ENCODE measurements around the gene STAG2. TPM values are rescaled to one million over a fixed set of nuclear protein-coding genes. Genes with fewer than 3 reads are reported as not detected.

Gene STAG2
- total and polyA plus RNA-seq, 2 experiments from 2014 or later = 68.8 to 92.8 TPM

GRCh38 chrX:124093222-124093621 lies 131.7 kb downstream of the STAG2 start:
- ATAC-seq = no peak
- H3K27ac Mint-ChIP-seq = no peak overlapping the region
- H3K9me2 ChIP-seq (ENCODE audit: insufficient read depth) = no peaks in the 10 kb centered on the region
- H3K79me2 ChIP-seq (replicated peaks; ENCODE audit: insufficient read depth) = no peaks in the 10 kb centered on the region
- no peak for DNase-seq (ENCODE audit: low spot score)
- H3K36me3 Mint-ChIP-seq (ENCODE audit: low read depth) = peaks cover 71% of the 10 kb centered on the region
- H3K4me1 ChIP-seq (ENCODE audit: insufficient read depth) = no peaks in the 10 kb centered on the region
- H3K27ac ChIP-seq (ENCODE audit: low read depth) = no peak overlapping the region
- H3K4me3 Mint-ChIP-seq = no peak overlapping the region
- TF ChIP-seq NANOG (IDR thresholded peaks at IDR 0.05; ENCODE audit: borderline replicate concordance) = no peak
- TF ChIP-seq CREB1 (CRISPR knock-in tag; IDR thresholded peaks at IDR 0.05; ENCODE audit: low read depth) = no peak
- no peak for TF ChIP-seq REST (IDR thresholded peaks at IDR 0.05; ENCODE audit: unreplicated experiment)
- no peak for TF ChIP-seq ZNF331 (CRISPR knock-in tag; IDR thresholded peaks at IDR 0.05; ENCODE audit: low read depth)
- TF ChIP-seq EZH2 (IDR thresholded peaks at IDR 0.05; ENCODE audit: low read depth, unreplicated experiment) = no peak
- no peak for TF ChIP-seq EZH2phosphoT487 (IDR thresholded peaks at IDR 0.05; ENCODE audit: unreplicated experiment)
- no peak for TF ChIP-seq POLR2AphosphoS5 (IDR thresholded peaks at IDR 0.05; ENCODE audit: low read depth)
- no peak for TF ChIP-seq JUNB (IDR thresholded peaks at IDR 0.05; ENCODE audit: unreplicated experiment)
- no peak for TF ChIP-seq ZNF114 (CRISPR knock-in tag; IDR thresholded peaks at IDR 0.05)
- no peak for TF ChIP-seq STAT1 (IDR thresholded peaks at IDR 0.05; ENCODE audit: unreplicated experiment)
- no peak for TF ChIP-seq ZNF462 (CRISPR knock-in tag; IDR thresholded peaks at IDR 0.05)
- H3K9me3 Mint-ChIP-seq = no peaks in the 10 kb centered on the region
- H3K4me2 ChIP-seq = no peak overlapping the region
- no peaks in the 10 kb centered on the region for H3K4me1 Mint-ChIP-seq
- no peaks in the 10 kb centered on the region for H3K27me3 ChIP-seq (ENCODE audit: insufficient read depth)
- H3F3A ChIP-seq (replicated peaks; ENCODE audit: low read depth) = no peaks in the 10 kb centered on the region
- H4K20me1 ChIP-seq (replicated peaks; ENCODE audit: insufficient read depth) = no peaks in the 10 kb centered on the region
- H2AFZ ChIP-seq = no peak overlapping the region
- H3K36me3 ChIP-seq (ENCODE audit: insufficient read depth) = peaks cover 1% of the 10 kb centered on the region; the same call in 1 of the 2 replicates
- H3K27me3 Mint-ChIP-seq (ENCODE audit: insufficient read depth, low read depth, poor library complexity) = no peaks in the 10 kb centered on the region
- H3K4me3 ChIP-seq = no peak overlapping the region
